Camera-type eye (tissue), 1 donor: Measurements from ENCODE around the gene PDPR. TPM values are rescaled to one million over a fixed set of nuclear protein-coding genes. Genes with fewer than 3 reads are reported as not detected.

Experiments used
- total RNA-seq: library from RNA; depleted of rRNA; stranded (reverse); fragments of >200 nt; gene quantifications from one replicate; pipeline ENCODE4 v1.2.3, GENCODE V29; 2014

Gene PDPR
- 26.1 TPM for total RNA-seq

GRCh38 chr16:70113982-70114826 is at the start of gene PDPR:
Gene PDPR, plus strand, starts transcription at chr16:70114332. Its CDS starts 6,161 bp downstream, at chr16:70120493.

GRCh38 chr16:70173212-70173837 is 59.2 kb downstream of the PDPR start, which contains the start of gene CLEC18C:
Gene CLEC18C, plus strand, starts transcription at chr16:70173787. Its CDS starts 492 bp downstream, at chr16:70174279.

Other genes with a start within 250 kb of the PDPR start
- gene CLEC18A, start 163.0 kb upstream of the PDPR start, total RNA-seq: 6.9 TPM
- gene CLEC18C, start 59.5 kb downstream of the PDPR start, total RNA-seq: 0.88 TPM
- gene EXOSC6, start 137.6 kb downstream of the PDPR start, total RNA-seq: 42.2 TPM
- gene AARS1, start 175.2 kb downstream of the PDPR start, total RNA-seq: 98.4 TPM
- gene DDX19B, start 184.9 kb downstream of the PDPR start, total RNA-seq: 38.9 TPM
- 59.1 TPM for gene DDX19A, start 232.6 kb downstream of the PDPR start, total RNA-seq